ENCODE data around the gene PTDSS2. TPM values are rescaled to one million over a fixed set of nuclear protein-coding genes. Genes with fewer than 3 reads are reported as not detected.

The PTDSS2 gene
- total RNA-seq, 4 donors from 2014 or later: 21.0 to 42.7 (median 31.7) TPM

GRCh38 chr11:413120-414081 lies 36.7 kb upstream of the PTDSS2 start:
- H3K27me3 ChIP-seq: no peaks in the 10 kb centered on the region
- peak in 1 of 3 donors; percentile 48 for DNase-seq
- peaks cover 3 to 39% (median 18%) of the 10 kb centered on the region in 4 donors for H3K4me1 ChIP-seq
- TF ChIP-seq CTCF (IDR thresholded peaks at IDR 0.05) (no peak), POLR2A (IDR thresholded peaks at IDR 0.05) (no peak)
- H3K36me3 ChIP-seq: no peaks in the 10 kb centered on the region
- peak overlapping the region in 2 of 4 donors; percentile 16 to 25 for H3K27ac ChIP-seq
- H3K9me3 ChIP-seq: no peaks in the 10 kb centered on the region
- peak overlapping the region in 2 of 4 donors; percentile 6 to 85 for H3K4me3 ChIP-seq

- no peak for TF ChIP-seq POLR2A (IDR thresholded peaks at IDR 0.05)
- TF ChIP-seq CTCF (IDR thresholded peaks at IDR 0.05): no peak
- Histone ChIP-seq H3K36me3 (no peaks in the 10 kb centered on the region), H3K4me1 (peaks cover 3 to 39% (median 18%) of the 10 kb centered on the region in 4 donors), H3K4me3 (peak overlapping the region; percentile 30 to 86 (median 78)), H3K27me3 (no peaks in the 10 kb centered on the region), H3K9me3 (no peaks in the 10 kb centered on the region), H3K27ac (peak overlapping the region; percentile 20 to 97 (median 87))
- DNase-seq: peak in 1 of 3 donors; percentile 45
Observed at GRCh38 chr11:414318-414857, 35.7 kb upstream of the PTDSS2 start.

GRCh38 chr11:415640-416041 lies 34.4 kb upstream of the PTDSS2 start:
- H3K4me3 ChIP-seq: peak overlapping the region; percentile 68 to 86 (median 78)
- H3K9me3 ChIP-seq: no peaks in the 10 kb centered on the region
- DNase-seq: no peak
- no peaks in the 10 kb centered on the region for H3K27me3 ChIP-seq
- peaks cover 0 to 5% (median 0%) of the 10 kb centered on the region in 3 donors for H3K36me3 ChIP-seq
- H3K27ac ChIP-seq: peak overlapping the region; percentile 81 to 97 (median 90)
- no peak for TF ChIP-seq POLR2A (IDR thresholded peaks at IDR 0.05)
- TF ChIP-seq CTCF (IDR thresholded peaks at IDR 0.05): no peak
- peaks cover 3 to 39% (median 18%) of the 10 kb centered on the region in 4 donors for H3K4me1 ChIP-seq

GRCh38 chr11:416051-416756 lies 33.9 kb upstream of the PTDSS2 start:
- peak in 1 of 3 donors; percentile 49 for DNase-seq
- no peaks in the 10 kb centered on the region for H3K27me3 ChIP-seq
- peak overlapping the region; percentile 81 to 97 (median 90) for H3K27ac ChIP-seq
- TF ChIP-seq CTCF (IDR thresholded peaks at IDR 0.05) (no peak), POLR2A (IDR thresholded peaks at IDR 0.05) (peak in 1 of 2 donors; percentile 14)
- H3K4me1 ChIP-seq: peaks cover 3 to 39% (median 18%) of the 10 kb centered on the region in 4 donors
- peak overlapping the region; percentile 68 to 86 (median 78) for H3K4me3 ChIP-seq
- H3K36me3 ChIP-seq: peaks cover 0 to 5% (median 0%) of the 10 kb centered on the region in 3 donors
- no peaks in the 10 kb centered on the region for H3K9me3 ChIP-seq

All from Peyer's patch (tissue), 4 donors.